Measurements from ENCODE around the gene LGI1. TPM values are rescaled to one million over a fixed set of nuclear protein-coding genes. Genes with fewer than 3 reads are reported as not detected.
A peak's percentile ranks its signal among the peaks of the same experiment; 100 is the strongest.
"Not testable (repeated sequence)": the region's sequence is repeated elsewhere in the genome, so short reads cannot be mapped to it uniquely, and the experiment has no call there.

The LGI1 gene
- total RNA-seq, 1 donor from 2014 or later = not detected

GRCh38 chr10:93820434-93820833 lies 62.7 kb downstream of the LGI1 start:
- H3K9me3 ChIP-seq (replicated peaks) = no peaks in the 10 kb centered on the region
- no peak overlapping the region for H3K4me3 ChIP-seq
- intact Hi-C loops (cut with micrococcal nuclease) = no loop called here
- H3K27me3 ChIP-seq (ENCODE audit: low read depth) = peaks cover 45% of the 10 kb centered on the region
- no peaks in the 10 kb centered on the region for H3K36me3 ChIP-seq
- H3K27ac ChIP-seq (replicated peaks) = no peak overlapping the region
- peaks cover 7% of the 10 kb centered on the region for H3K4me1 ChIP-seq
- DNase-seq = no peak
- TF ChIP-seq, protein P1, sequence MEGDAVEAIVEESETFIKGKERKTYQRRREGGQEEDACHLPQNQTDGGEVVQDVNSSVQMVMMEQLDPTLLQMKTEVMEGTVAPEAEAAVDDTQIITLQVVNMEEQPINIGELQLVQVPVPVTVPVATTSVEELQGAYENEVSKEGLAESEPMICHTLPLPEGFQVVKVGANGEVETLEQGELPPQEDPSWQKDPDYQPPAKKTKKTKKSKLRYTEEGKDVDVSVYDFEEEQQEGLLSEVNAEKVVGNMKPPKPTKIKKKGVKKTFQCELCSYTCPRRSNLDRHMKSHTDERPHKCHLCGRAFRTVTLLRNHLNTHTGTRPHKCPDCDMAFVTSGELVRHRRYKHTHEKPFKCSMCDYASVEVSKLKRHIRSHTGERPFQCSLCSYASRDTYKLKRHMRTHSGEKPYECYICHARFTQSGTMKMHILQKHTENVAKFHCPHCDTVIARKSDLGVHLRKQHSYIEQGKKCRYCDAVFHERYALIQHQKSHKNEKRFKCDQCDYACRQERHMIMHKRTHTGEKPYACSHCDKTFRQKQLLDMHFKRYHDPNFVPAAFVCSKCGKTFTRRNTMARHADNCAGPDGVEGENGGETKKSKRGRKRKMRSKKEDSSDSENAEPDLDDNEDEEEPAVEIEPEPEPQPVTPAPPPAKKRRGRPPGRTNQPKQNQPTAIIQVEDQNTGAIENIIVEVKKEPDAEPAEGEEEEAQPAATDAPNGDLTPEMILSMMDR (IDR thresholded peaks at IDR 0.05; ENCODE audit: borderline replicate concordance) = no peak

DNA sequence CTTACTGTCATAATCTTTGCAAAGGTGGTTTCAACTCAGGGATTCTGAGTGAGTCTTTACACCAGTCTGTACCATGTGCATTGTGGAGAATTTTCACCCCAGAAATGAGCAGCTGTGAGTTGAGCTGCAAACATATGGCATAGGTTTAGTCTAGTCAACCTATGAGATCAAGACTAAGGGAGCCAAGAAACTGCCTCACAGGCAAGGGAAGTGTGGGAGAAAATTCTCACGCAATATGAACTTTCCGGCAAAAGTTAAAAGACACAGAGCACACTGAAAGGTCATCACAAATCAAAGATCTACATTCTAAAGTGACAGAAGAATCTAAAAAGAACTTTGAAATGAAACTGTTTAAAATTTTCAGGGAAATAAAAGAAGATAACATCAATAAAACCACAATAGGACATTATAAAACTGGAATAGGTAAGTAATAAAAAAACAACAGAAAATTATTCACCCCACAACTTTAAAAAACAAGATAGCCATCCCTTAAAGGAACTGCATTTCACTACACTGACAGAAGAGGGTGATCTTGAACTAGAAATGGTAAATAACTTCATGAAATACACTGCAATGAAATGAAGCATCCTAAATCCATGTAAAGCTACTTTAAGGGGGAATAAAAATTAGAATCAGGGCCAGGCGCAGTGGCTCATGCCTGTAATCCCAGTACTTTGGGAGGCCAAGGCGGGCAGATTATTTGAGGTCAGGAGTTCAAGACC lies 63.5 kb downstream of the LGI1 start:
- H3K4me1 ChIP-seq = peaks cover 2% of the 10 kb centered on the region
- no peaks in the 10 kb centered on the region for H3K9me3 ChIP-seq (replicated peaks)
- peaks cover 45% of the 10 kb centered on the region for H3K27me3 ChIP-seq (ENCODE audit: low read depth)
- TF ChIP-seq, protein P1 (IDR thresholded peaks at IDR 0.05; ENCODE audit: borderline replicate concordance) = peak; percentile 46
- H3K27ac ChIP-seq (replicated peaks) = no peak overlapping the region
- H3K36me3 ChIP-seq = no peaks in the 10 kb centered on the region
- no peak for DNase-seq
- intact Hi-C loops (cut with micrococcal nuclease) = no loop called here
- H3K4me3 ChIP-seq = no peak overlapping the region

- intact Hi-C loops (cut with micrococcal nuclease) = no loop called here
- Histone ChIP-seq H3K4me1 (no peaks in the 10 kb centered on the region), H3K27ac (replicated peaks) (no peak overlapping the region), H3K27me3 (ENCODE audit: low read depth) (peaks cover 8% of the 10 kb centered on the region), H3K4me3 (no peak overlapping the region), H3K9me3 (replicated peaks) (no peaks in the 10 kb centered on the region), H3K36me3 (no peaks in the 10 kb centered on the region)
- TF ChIP-seq, protein P1 (IDR thresholded peaks at IDR 0.05; ENCODE audit: borderline replicate concordance) = no peak
- DNase-seq = no peak
These were observed 68.6 kb downstream of the LGI1 start for GRCh38 chr10:93826355-93826754.

GRCh38 chr10:93827056-93827804 lies 69.5 kb downstream of the LGI1 start:
- Histone ChIP-seq H3K9me3 (replicated peaks) (no peaks in the 10 kb centered on the region), H3K4me3 (no peak overlapping the region), H3K27ac (replicated peaks) (no peak overlapping the region), H3K36me3 (no peaks in the 10 kb centered on the region), H3K27me3 (ENCODE audit: low read depth) (peaks cover 3% of the 10 kb centered on the region), H3K4me1 (no peaks in the 10 kb centered on the region)
- no peak for DNase-seq
- intact Hi-C loops (cut with micrococcal nuclease) = no loop called here
- TF ChIP-seq, protein P1 (IDR thresholded peaks at IDR 0.05; ENCODE audit: borderline replicate concordance) = no peak

- DNase-seq; H3K27me3 ChIP-seq (ENCODE audit: low read depth); H3K36me3 ChIP-seq; intact Hi-C loops (cut with micrococcal nuclease); H3K4me1 ChIP-seq; H3K27ac ChIP-seq (replicated peaks); H3K4me3 ChIP-seq: not testable (repeated sequence)
- peaks cover 16% of the 10 kb centered on the region for H3K9me3 ChIP-seq (replicated peaks)
These were observed 73.3 kb downstream of the LGI1 start for GRCh38 chr10:93831065-93831464.

DNA sequence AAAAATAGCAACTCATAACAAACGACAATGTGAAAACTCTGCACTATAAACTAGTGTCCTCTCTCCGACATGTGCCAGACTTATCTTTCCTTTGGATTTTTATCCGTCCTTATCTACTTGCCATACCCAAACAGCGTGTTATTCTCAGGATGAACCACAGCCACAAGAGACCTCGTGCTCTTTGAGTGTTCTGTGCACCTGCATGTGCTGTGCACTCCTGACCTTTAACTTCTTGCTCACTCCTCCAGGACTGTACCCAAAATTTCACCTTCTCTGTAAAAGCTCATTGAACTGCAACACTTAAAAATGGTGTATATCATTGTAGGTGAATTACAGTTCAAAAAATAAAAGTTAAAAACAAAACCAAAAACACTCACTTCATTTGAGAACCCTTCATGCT lies 78.0 kb downstream of the LGI1 start:
- DNase-seq = no peak
- H3K4me3 ChIP-seq = no peak overlapping the region
- H3K27me3 ChIP-seq (ENCODE audit: low read depth) = no peaks in the 10 kb centered on the region
- H3K4me1 ChIP-seq = no peaks in the 10 kb centered on the region
- intact Hi-C loops (cut with micrococcal nuclease) = no loop called here
- H3K9me3 ChIP-seq (replicated peaks) = peaks cover 16% of the 10 kb centered on the region
- TF ChIP-seq, protein P1 (IDR thresholded peaks at IDR 0.05; ENCODE audit: borderline replicate concordance) = no peak
- H3K27ac ChIP-seq (replicated peaks) = no peak overlapping the region
- H3K36me3 ChIP-seq = no peaks in the 10 kb centered on the region
